Endodermal cell (in vitro differentiated cells): ENCODE data around the gene LIX1. TPM values are rescaled to one million over a fixed set of nuclear protein-coding genes. Genes with fewer than 3 reads are reported as not detected.

Source experiments
- DNase-seq: peaks from one replicate; pipeline ENCODE4 v3.0.0-alpha.2; 2017
- H3K27ac ChIP-seq: 2 replicates; pipeline ENCODE4 v1.5.1; 2013; ENCODE audit warnings: mild to moderate bottlenecking, low read depth, low read length, moderate library complexity
- H3K27me3 ChIP-seq: 2 replicates; pipeline ENCODE4 v1.6.1; 2013; ENCODE audit warnings: mild to moderate bottlenecking, low read length, moderate library complexity; ENCODE audit not compliant: insufficient read depth, control insufficient read depth, poor library complexity, severe bottlenecking
- H3K36me3 ChIP-seq: 2 replicates; pipeline ENCODE4 v1.7.0; 2013; ENCODE audit warnings: mild to moderate bottlenecking, low read length, moderate library complexity; ENCODE audit not compliant: control insufficient read depth, insufficient read depth
- H3K4me1 ChIP-seq: one replicate; pipeline ENCODE4 v1.7.0; 2013; ENCODE audit warnings: low read length; ENCODE audit not compliant: control insufficient read depth, insufficient read depth
- H3K4me3 ChIP-seq: 2 replicates; pipeline ENCODE4 v1.5.1; 2013; ENCODE audit warnings: mild to moderate bottlenecking, low read length, moderate library complexity
- H3K9ac ChIP-seq: 2 replicates; pipeline ENCODE4 v1.6.1; 2013; ENCODE audit warnings: mild to moderate bottlenecking, low read length, moderate library complexity; ENCODE audit not compliant: poor library complexity, severe bottlenecking; ENCODE audit errors: extremely low read depth
- H3K9me3 ChIP-seq: 2 replicates; pipeline ENCODE4 v1.6.1; 2013; ENCODE audit warnings: mild to moderate bottlenecking, low read length, moderate library complexity; ENCODE audit not compliant: control insufficient read depth
- H3K27ac Mint-ChIP-seq: 2 replicates; pipeline ENCODE4 v1.8.0; 2020; ENCODE audit warnings: mixed read lengths
- H3K27me3 Mint-ChIP-seq: 2 replicates; pipeline ENCODE4 v1.8.0; 2021; ENCODE audit warnings: mild to moderate bottlenecking, mixed read lengths; ENCODE audit not compliant: insufficient read depth
- H3K36me3 Mint-ChIP-seq: 2 replicates; pipeline ENCODE4 v1.8.0; 2020; ENCODE audit warnings: low read depth, mixed read lengths
- H3K4me1 Mint-ChIP-seq: 2 replicates; pipeline ENCODE4 v1.8.0; 2020; ENCODE audit warnings: mixed read lengths
- H3K4me3 Mint-ChIP-seq: 2 replicates; pipeline ENCODE4 v1.8.0; 2020; ENCODE audit warnings: mild to moderate bottlenecking, moderate library complexity, mixed read lengths
- H3K9me3 Mint-ChIP-seq: 2 replicates; pipeline ENCODE4 v1.8.0; 2020; ENCODE audit warnings: mild to moderate bottlenecking, mixed read lengths
- WGBS, 2 experiments: methylation state at CpG; one replicate each; pipeline versions ENCODE4 v1.1.5 to v1.1.7; 2013; ENCODE audit warnings: missing lambda C conversion rate in 2 of 2, mixed read lengths in 1 of 2; ENCODE audit not compliant: insufficient coverage in 1 of 2, insufficient read length in 1 of 2; 5-methylcytosine and 5-hydroxymethylcytosine counted together
- total RNA-seq, 2 donors: library from RNA; stranded (reverse); fragmentation: NEBNext Ultra II Directional in 1 of 2; extraction: Animal tissue kit (Norgen Biotek cat#: 25700) in 1 of 2; gene quantifications; 2 replicates in 1 of 2; 3 replicates in 1 of 2; pipeline ENCODE4 v1.2.1, GENCODE V29; 2021
- TF ChIP-seq, protein P1 (sequence below): fragments of 200-600 bp; sonication (generic); conservative IDR thresholded peaks from 2 replicates; pipeline ENCODE4 v1.5.0; 2021; ENCODE audit warnings: antibody characterized with exemption, mild to moderate bottlenecking

The LIX1 gene
- total RNA-seq, 2 donors from 2014 or later: 0.09 to 0.15 TPM

DNA sequence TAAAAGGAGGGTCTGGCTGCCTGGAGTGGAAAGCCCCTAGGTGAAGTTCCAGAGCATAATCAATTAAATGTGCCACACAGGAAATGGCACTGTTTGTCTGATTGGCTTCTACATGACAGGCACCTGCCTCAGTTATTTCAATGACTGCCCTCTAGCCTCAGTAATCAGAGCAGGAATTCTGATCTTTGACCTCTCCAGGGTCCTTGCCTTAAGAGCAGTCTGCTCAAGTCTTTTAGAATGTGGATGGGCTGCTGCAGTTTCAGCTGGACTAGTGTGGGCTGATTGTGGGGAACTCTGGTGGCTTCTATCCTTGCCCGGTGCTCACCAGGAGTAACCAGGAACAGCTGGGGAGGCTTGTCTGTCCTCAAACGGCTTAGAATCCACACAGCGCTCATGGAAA, 98.9 kb downstream of the LIX1 start:
- H3K36me3 ChIP-seq: no peaks in the 10 kb centered on the region
- H3K9ac ChIP-seq: no peak overlapping the region
- no peaks in the 10 kb centered on the region for H3K27me3 ChIP-seq
- no peak overlapping the region for H3K4me3 ChIP-seq
- DNase-seq: no peak
- Mint-ChIP-seq H3K9me3 (no peaks in the 10 kb centered on the region), H3K4me3 (no peak overlapping the region), H3K36me3 (no peaks in the 10 kb centered on the region), H3K27ac (peak overlapping the region; percentile 87), H3K27me3 (no peaks in the 10 kb centered on the region), H3K4me1 (peaks cover 25% of the 10 kb centered on the region)
- no peak overlapping the region for H3K27ac ChIP-seq
- TF ChIP-seq, protein P1, sequence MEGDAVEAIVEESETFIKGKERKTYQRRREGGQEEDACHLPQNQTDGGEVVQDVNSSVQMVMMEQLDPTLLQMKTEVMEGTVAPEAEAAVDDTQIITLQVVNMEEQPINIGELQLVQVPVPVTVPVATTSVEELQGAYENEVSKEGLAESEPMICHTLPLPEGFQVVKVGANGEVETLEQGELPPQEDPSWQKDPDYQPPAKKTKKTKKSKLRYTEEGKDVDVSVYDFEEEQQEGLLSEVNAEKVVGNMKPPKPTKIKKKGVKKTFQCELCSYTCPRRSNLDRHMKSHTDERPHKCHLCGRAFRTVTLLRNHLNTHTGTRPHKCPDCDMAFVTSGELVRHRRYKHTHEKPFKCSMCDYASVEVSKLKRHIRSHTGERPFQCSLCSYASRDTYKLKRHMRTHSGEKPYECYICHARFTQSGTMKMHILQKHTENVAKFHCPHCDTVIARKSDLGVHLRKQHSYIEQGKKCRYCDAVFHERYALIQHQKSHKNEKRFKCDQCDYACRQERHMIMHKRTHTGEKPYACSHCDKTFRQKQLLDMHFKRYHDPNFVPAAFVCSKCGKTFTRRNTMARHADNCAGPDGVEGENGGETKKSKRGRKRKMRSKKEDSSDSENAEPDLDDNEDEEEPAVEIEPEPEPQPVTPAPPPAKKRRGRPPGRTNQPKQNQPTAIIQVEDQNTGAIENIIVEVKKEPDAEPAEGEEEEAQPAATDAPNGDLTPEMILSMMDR: no peak
- WGBS, 2 experiments: 89% methylated on average over 3 of the region's 3 CpGs
- no peaks in the 10 kb centered on the region for H3K4me1 ChIP-seq
- peaks cover 4% of the 10 kb centered on the region for H3K9me3 ChIP-seq

DNA sequence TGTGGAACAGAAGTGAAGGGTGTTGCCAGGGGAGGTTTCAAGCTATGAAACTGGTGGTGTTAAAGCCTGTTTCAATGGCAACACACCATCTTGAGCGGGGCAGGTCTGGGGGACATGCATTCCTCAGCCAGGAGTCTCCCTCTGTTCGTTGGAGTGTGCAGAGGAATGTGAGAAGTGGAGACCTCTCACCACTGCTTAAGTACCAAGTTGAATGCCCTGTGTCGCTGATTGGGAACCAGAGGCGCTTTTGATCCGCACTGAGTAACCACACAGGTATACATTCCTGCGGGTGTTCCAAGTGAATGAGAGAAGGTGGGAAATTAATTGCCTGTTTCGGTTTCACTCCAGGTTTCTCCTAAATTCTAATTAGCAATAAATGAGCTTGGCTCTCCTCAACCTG, 99.4 kb downstream of the LIX1 start:
- Histone ChIP-seq H3K4me1 (no peaks in the 10 kb centered on the region), H3K27ac (no peak overlapping the region), H3K36me3 (no peaks in the 10 kb centered on the region), H3K9me3 (peaks cover under 1% of the 10 kb centered on the region), H3K4me3 (no peak overlapping the region), H3K9ac (no peak overlapping the region), H3K27me3 (no peaks in the 10 kb centered on the region)
- WGBS, 2 experiments: 93 to 96% methylated on average over 2 to 7 of the region's 7 CpGs
- no peaks in the 10 kb centered on the region for H3K27me3 Mint-ChIP-seq
- TF ChIP-seq, protein P1: no peak
- DNase-seq: no peak
- no peak overlapping the region for H3K4me3 Mint-ChIP-seq
- H3K36me3 Mint-ChIP-seq: no peaks in the 10 kb centered on the region
- H3K27ac Mint-ChIP-seq: peak overlapping the region; percentile 87
- no peaks in the 10 kb centered on the region for H3K9me3 Mint-ChIP-seq
- H3K4me1 Mint-ChIP-seq: peaks cover 25% of the 10 kb centered on the region

Other genes with a start within 250 kb of the LIX1 start
- 10 to 100 TPM; 11.2 to 12.3 TPM for gene LNPEP, start 206.5 kb downstream of the LIX1 start, total RNA-seq
- gene RIOK2, start 40.6 kb upstream of the LIX1 start, total RNA-seq: 10 to 100 TPM; 27.3 to 37.7 TPM